NCI-H2171 treated with DMSO at 0.1 percent for 48 hours (cell line): ENCODE measurements around the gene MATK.

Experiments used
- DNase-seq: peaks from one replicate; lab custom pipeline; 2025; lab: John Stamatoyannopoulos, UW

Gene MATK

DNA sequence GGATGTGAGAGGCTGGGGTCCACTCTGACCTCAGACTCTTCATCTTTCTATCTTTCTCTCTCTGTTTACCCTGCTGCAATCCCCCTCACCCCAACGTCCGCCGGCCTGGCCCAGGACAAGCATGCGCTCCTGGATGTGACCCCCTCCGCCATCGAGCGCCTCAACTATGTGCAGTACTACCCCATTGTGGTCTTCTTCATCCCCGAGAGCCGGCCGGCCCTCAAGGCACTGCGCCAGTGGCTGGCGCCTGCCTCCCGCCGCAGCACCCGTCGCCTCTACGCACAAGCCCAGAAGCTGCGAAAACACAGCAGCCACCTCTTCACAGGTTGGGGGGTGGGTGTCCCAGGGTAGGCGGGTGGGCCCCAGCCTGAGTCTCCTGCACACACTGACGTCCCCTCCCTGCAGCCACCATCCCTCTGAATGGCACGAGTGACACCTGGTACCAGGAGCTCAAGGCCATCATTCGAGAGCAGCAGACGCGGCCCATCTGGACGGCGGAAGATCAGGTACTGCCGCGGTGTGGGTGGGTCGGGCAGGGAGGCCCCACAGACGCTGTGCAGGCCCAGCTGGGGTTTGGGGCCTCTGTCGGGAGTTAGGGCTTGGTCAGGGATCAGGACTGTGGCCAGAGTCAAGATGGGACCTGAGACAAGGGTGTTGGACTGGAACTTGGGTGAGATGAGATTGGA lies 39.7 kb downstream of the MATK start:
- no peak for DNase-seq

- DNase-seq, result no peak
Observed at GRCh38 chr19:3745363-3746045, 40.7 kb downstream of the MATK start.

- no peak for DNase-seq
Observed at GRCh38 chr19:3743486-3743885, 42.7 kb downstream of the MATK start.

- DNase-seq, result no peak
Observed at GRCh38 chr19:3740431-3740830, 45.8 kb downstream of the MATK start.

GRCh38 chr19:3738477-3739220 lies 47.5 kb downstream of the MATK start:
- DNase-seq, result no peak

- DNase-seq, result no peak
Observed at GRCh38 chr19:3737487-3738205, 48.5 kb downstream of the MATK start.

GRCh38 chr19:3736106-3736724 lies 50.0 kb downstream of the MATK start:
- DNase-seq, result no peak

DNA sequence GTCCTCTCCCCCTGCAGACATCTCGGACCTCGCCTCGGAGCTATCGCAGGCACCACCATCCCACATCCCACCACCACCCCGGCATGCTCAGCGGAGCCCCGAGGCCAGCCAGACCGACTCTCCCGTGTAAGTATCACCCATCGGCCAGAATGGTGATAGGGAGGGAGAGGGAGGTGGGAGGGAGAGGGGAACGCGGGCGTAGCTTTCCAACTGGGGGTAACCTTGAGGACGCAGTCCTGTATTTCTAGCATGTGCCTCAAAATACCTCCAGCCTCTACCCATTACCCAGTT lies 51.9 kb downstream of the MATK start:
- DNase-seq, result no peak

- no peak for DNase-seq
Observed at GRCh38 chr19:3733549-3734309, 52.5 kb downstream of the MATK start.

GRCh38 chr19:3732108-3732507 lies 54.1 kb downstream of the MATK start:
- no peak for DNase-seq

DNA sequence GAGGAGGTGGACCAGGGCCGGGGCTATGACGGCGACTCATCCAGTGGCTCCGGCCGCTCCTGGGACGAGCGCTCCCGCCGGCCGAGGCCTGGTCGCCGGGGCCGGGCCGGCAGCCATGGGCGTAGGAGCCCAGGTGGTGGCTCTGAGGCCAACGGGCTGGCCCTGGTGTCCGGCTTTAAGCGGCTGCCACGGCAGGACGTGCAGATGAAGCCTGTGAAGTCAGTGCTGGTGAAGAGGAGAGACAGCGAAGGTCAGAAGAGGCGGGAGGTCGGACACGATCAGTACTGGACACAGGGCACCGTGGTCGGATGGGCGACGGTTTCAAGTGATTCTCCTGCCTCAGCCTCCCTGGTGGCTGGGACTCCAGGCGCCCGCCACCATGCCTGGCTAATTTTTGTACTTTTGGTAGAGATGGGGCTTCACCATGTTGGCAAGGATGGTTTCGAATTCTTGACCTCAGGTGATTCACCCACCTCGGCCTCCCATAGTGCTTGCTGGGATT lies 55.7 kb downstream of the MATK start:
- DNase-seq, result no peak
